HepG2 (cell line): ENCODE measurements around the gene NOL4L. TPM values are rescaled to one million over a fixed set of nuclear protein-coding genes. Genes with fewer than 3 reads are reported as not detected.

Experiments
- FOSL1 ChIP-seq: sonication (generic); formaldehyde crosslinking; IDR thresholded peaks from 2 replicates; pipeline ENCODE4 v1.9.0; 2021; ENCODE audit warnings: missing genetic modification reagents, borderline replicate concordance
- HOXA9 ChIP-seq: sonication (generic); formaldehyde crosslinking; IDR thresholded peaks from 2 replicates; pipeline ENCODE4 v1.8.1; 2022; ENCODE audit warnings: missing genetic modification reagents, mild to moderate bottlenecking, moderate library complexity, borderline replicate concordance
- ISL2 ChIP-seq: sonication (generic); formaldehyde crosslinking; IDR thresholded peaks from 2 replicates; pipeline ENCODE4 v1.5.0; 2020; ENCODE audit warnings: missing genetic modification reagents
- MZF1 ChIP-seq: sonication (generic); formaldehyde crosslinking; IDR thresholded peaks from 2 replicates; pipeline ENCODE4 v1.8.1; 2023; ENCODE audit warnings: mild to moderate bottlenecking, missing genetic modification reagents, borderline replicate concordance
- NFE2L1 ChIP-seq: sonication (generic); formaldehyde crosslinking; IDR thresholded peaks from 2 replicates; pipeline ENCODE4 v1.4.0; 2020; ENCODE audit warnings: missing genetic modification reagents, mild to moderate bottlenecking, borderline replicate concordance
- NONO ChIP-seq, 2 experiments: fragments of 450-650 bp in 1 of 2; sonication (generic) in 1 of 2; formaldehyde crosslinking in 1 of 2; IDR thresholded peaks in 1 of 2; conservative IDR thresholded peaks in 1 of 2; 2 replicates each; pipeline versions ENCODE4 v1.6.1 to v1.8.0; 2017 to 2022; ENCODE audit warnings: mild to moderate bottlenecking in 1 of 2, missing genetic modification reagents in 1 of 2, moderate library complexity in 1 of 2
- SRF ChIP-seq: IDR thresholded peaks from 2 replicates; pipeline ENCODE4 v1.6.1; 2011; ENCODE audit warnings: mild to moderate bottlenecking, low read depth, low read length, moderate library complexity
- ZBTB38 ChIP-seq: sonication (generic); formaldehyde crosslinking; IDR thresholded peaks from 2 replicates; pipeline ENCODE4 v1.5.1; 2020; ENCODE audit warnings: mild to moderate bottlenecking, missing genetic modification reagents
- ZFP37 ChIP-seq: sonication (generic); formaldehyde crosslinking; IDR thresholded peaks from 2 replicates; pipeline ENCODE4 v1.4.0; 2020; ENCODE audit warnings: missing genetic modification reagents, borderline replicate concordance
- ZNF180 ChIP-seq: sonication (generic); formaldehyde crosslinking; IDR thresholded peaks from 2 replicates; pipeline ENCODE4 v1.4.0; 2020; ENCODE audit warnings: low read depth, missing genetic modification reagents, borderline replicate concordance
- ZNF318 ChIP-seq: sonication (generic); formaldehyde crosslinking; IDR thresholded peaks from 2 replicates; pipeline ENCODE4 v1.4.0; 2020; ENCODE audit warnings: mild to moderate bottlenecking, missing genetic modification reagents
- ZNF329 ChIP-seq: sonication (generic); formaldehyde crosslinking; IDR thresholded peaks from 2 replicates; pipeline ENCODE4 v1.9.0; 2021; ENCODE audit warnings: low read depth, mild to moderate bottlenecking, missing genetic modification reagents
- ZNF430 ChIP-seq: sonication (generic); formaldehyde crosslinking; IDR thresholded peaks from 2 replicates; pipeline ENCODE4 v1.9.0; 2021; ENCODE audit warnings: mild to moderate bottlenecking, missing genetic modification reagents
- ZNF468 ChIP-seq: sonication (generic); formaldehyde crosslinking; IDR thresholded peaks from 2 replicates; pipeline ENCODE4 v1.8.0; 2022; ENCODE audit warnings: mild to moderate bottlenecking, moderate library complexity, missing genetic modification reagents
- ZNF552 ChIP-seq: sonication (generic); formaldehyde crosslinking; IDR thresholded peaks from 2 replicates; pipeline ENCODE4 v1.9.0; 2022; ENCODE audit warnings: missing genetic modification reagents, mild to moderate bottlenecking, borderline replicate concordance
- ZNF557 ChIP-seq: sonication (generic); formaldehyde crosslinking; IDR thresholded peaks from 2 replicates; pipeline ENCODE4 v1.4.0; 2020; ENCODE audit warnings: missing genetic modification reagents
- ZNF569 ChIP-seq: sonication (generic); formaldehyde crosslinking; IDR thresholded peaks from 2 replicates; pipeline ENCODE4 v1.5.0; 2020; ENCODE audit warnings: mild to moderate bottlenecking, missing genetic modification reagents, moderate library complexity, borderline replicate concordance
- ZNF780A ChIP-seq: sonication (generic); formaldehyde crosslinking; IDR thresholded peaks from 2 replicates; pipeline ENCODE4 v1.8.0; 2022; ENCODE audit warnings: mild to moderate bottlenecking, missing genetic modification reagents, moderate library complexity
- ZSCAN20 ChIP-seq: sonication (generic); formaldehyde crosslinking; IDR thresholded peaks from 2 replicates; pipeline ENCODE4 v1.4.0; 2020; ENCODE audit warnings: missing genetic modification reagents, mild to moderate bottlenecking, borderline replicate concordance
- polyA plus RNA-seq, 8 experiments: library from polyadenylated mRNA; depleted of rRNA in 3 of 8; stranded (reverse) in 7 of 8; unstranded in 1 of 8; fragments of >200 nt; fragmentation: Illumina TruSeq in 4 of 8; extraction: Trizol in 4 of 8; gene quantifications; 2 replicates each; pipeline versions ENCODE4 v1.2.1 to v1.2.3, GENCODE V29; 2011 to 2016; ENCODE audit warnings: low read depth in 4 of 8, missing spikeins in 1 of 8, mixed read lengths in 1 of 8; ENCODE audit not compliant: insufficient read depth in 1 of 8
- total RNA-seq, 5 experiments: library from RNA; depleted of rRNA; stranded (reverse); fragments of >200 nt; fragmentation: Illumina TruSeq; extraction: Trizol; gene quantifications; 2 replicates each; pipeline ENCODE4 v1.2.3, GENCODE V29; 2016; ENCODE audit warnings: low read depth in 1 of 5
- TF ChIP-seq, protein P1 (sequence below): conservative IDR thresholded peaks from 2 replicates; pipeline ENCODE4 v1.6.1; 2018; ENCODE audit warnings: missing genetic modification reagents

NOL4L gene
- total and polyA plus RNA-seq, 2 of the 13 experiments (the other 11 are each of a cell fraction or from before 2014, with no cell fraction given): 16.6 to 35.4 TPM

DNA sequence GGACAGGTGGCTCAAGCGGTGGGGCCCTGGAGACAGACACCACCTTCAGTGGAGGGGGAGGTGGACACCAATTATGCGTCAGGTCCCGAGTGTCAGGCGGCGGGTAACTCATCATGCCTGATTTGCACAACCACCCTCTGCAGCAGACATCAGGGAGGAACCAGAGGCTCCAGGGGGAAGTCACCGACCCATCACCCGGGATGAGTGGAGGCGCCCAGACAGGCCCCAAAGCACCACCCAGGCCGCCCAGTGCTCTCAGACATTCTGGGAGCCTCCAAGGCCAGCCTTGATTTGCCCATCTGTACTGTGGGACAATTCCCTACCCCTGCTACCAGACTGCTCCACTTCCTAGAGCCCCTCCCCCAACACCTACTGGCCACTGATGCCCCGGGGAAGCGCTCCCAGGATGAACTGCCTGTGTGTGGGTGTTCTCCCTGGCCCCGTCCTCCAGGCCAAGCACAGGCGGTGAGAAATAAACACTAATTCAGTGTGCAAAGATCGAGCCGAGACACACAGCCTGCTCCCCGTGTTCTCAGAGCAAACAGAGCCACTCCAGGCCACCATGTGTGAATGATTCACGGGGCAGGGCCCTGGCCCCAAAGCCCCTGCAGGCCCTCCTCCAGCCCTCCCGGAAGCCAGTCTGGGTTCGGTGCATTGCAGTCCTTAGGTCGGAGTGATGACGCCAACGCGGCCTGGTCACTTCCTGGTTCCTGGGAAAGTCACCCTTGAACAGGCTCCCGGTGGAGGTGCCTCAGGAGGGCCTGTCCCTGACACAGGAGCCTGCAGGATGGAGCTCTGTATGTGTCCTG, 119.8 kb downstream of the NOL4L start (continued):
- no peak for TF ChIP-seq MZF1
- TF ChIP-seq ZSCAN20 (CRISPR knock-in tag): no peak
- TF ChIP-seq ZBTB38 (CRISPR knock-in tag): peak; percentile 83; the same call in 1 of the 2 replicates
- TF ChIP-seq ZNF780A (CRISPR knock-in tag): no peak
- no peak for TF ChIP-seq NONO (IDR thresholded peaks at IDR 0.05)
- TF ChIP-seq NONO (CRISPR knock-in tag; conservative IDR thresholded peaks at IDR 0.05): peak; percentile 83
- TF ChIP-seq ZNF430: peak; percentile 97
- TF ChIP-seq NFE2L1 (CRISPR knock-in tag): no peak
- TF ChIP-seq SRF: no peak
- no peak for TF ChIP-seq HOXA9
- TF ChIP-seq ZNF180 (CRISPR knock-in tag): no peak
- TF ChIP-seq ISL2 (CRISPR knock-in tag): peak; percentile 47; the same call in 1 of the 2 replicates
- TF ChIP-seq ZFP37 (CRISPR knock-in tag): 0 out of 2 replicates have a peak, but pooled peaks have one; percentile 87
- peak; percentile 80; the same call in 1 of the 2 replicates for TF ChIP-seq ZNF318 (CRISPR knock-in tag)
- 0 out of 2 replicates have a peak, but pooled peaks have one; percentile 50 for TF ChIP-seq FOSL1 (CRISPR knock-in tag)
- TF ChIP-seq ZNF329 (CRISPR knock-in tag): 0 out of 2 replicates have a peak, but pooled peaks have one; percentile 18
- TF ChIP-seq ZNF468 (CRISPR knock-in tag): no peak
- no peak for TF ChIP-seq ZNF557 (CRISPR knock-in tag)
- peak; percentile 59; the same call in 1 of the 2 replicates for TF ChIP-seq ZNF569 (CRISPR knock-in tag)
- no peak for TF ChIP-seq ZNF552
- TF ChIP-seq, protein P1, sequence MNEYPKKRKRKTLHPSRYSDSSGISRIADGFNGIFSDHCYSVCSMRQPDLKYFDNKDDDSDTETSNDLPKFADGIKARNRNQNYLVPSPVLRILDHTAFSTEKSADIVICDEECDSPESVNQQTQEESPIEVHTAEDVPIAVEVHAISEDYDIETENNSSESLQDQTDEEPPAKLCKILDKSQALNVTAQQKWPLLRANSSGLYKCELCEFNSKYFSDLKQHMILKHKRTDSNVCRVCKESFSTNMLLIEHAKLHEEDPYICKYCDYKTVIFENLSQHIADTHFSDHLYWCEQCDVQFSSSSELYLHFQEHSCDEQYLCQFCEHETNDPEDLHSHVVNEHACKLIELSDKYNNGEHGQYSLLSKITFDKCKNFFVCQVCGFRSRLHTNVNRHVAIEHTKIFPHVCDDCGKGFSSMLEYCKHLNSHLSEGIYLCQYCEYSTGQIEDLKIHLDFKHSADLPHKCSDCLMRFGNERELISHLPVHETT (CRISPR knock-in tag): peak; percentile 78; the same call in 1 of the 2 replicates
